Uterus (tissue), 2 donors: ENCODE measurements around the gene WWOX.

ENCODE experiments used
- CTCF ChIP-seq, 4 experiments: fragments of 200-600 bp in 2 of 4; fragments of 450-650 bp in 2 of 4; sonication (generic) in 2 of 4; IDR thresholded peaks; one replicate each; pipeline ENCODE4 v1.5.1; 2016 to 2019; ENCODE audit warnings: antibody characterized with exemption in 4 of 4, mild to moderate bottlenecking in 2 of 4, moderate library complexity in 1 of 4
- POLR2A ChIP-seq, 2 donors: fragments of 450-650 bp; IDR thresholded peaks; one replicate each; pipeline ENCODE4 v1.6.1; 2016; ENCODE audit warnings: antibody characterized with exemption in 2 of 2, mild to moderate bottlenecking in 1 of 2, moderate library complexity in 1 of 2

DNA sequence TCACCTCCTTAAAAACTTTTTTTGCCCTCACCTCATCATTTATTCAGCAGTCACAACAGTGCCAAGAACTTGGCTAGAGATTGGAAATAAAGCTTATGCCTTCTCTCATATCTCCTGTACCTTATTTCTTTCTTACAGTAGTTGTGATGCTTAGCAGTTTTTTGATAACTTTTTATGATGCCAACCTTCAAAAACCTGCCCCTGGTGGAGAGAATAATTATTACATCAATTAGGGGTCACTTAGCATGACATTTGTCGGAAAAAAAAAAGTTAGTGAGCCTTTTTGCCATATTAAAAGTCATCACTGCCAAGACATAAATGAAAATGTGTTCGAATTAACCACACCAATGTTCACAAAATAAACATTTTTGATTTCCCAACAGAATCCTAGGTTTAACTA lies 296.6 kb downstream of the WWOX start:
- TF ChIP-seq POLR2A (IDR thresholded peaks at IDR 0.05) (no peak), CTCF (IDR thresholded peaks at IDR 0.05) (no peak)
